Endometrium (tissue), 2 donors: ENCODE results near the gene SIN3B.

ENCODE experiments used
- FAIRE-seq: peaks from 2 replicates; lab custom pipeline; 2012; peaks lifted over from hg19 to GRCh38; lab: Jason Lieb, UNC
- donor health status: control.
- donor health status: control.

Gene SIN3B

GRCh38 chr19:16911046-16911445 lies 81.8 kb downstream of the SIN3B start:
- FAIRE-seq: no peak

DNA sequence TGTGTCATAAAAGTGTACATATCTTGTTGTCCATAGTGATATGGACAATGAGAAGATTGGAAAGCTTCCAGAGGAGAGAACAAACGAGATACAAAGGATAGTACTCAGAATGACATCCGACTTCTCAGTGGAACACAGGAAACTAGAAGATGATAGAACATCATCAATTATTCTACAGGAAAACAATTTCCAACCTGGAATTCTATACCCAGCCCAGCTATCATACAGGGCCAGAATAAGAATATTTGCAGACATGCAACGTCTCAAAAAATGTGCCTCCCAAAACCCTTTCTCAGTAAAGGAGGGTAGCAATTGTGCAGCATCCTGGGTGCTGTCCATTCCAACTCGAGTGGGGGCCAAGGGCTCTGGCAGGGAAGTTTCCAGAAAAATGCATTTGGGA lies 83.6 kb downstream of the SIN3B start:
- FAIRE-seq: no peak

DNA sequence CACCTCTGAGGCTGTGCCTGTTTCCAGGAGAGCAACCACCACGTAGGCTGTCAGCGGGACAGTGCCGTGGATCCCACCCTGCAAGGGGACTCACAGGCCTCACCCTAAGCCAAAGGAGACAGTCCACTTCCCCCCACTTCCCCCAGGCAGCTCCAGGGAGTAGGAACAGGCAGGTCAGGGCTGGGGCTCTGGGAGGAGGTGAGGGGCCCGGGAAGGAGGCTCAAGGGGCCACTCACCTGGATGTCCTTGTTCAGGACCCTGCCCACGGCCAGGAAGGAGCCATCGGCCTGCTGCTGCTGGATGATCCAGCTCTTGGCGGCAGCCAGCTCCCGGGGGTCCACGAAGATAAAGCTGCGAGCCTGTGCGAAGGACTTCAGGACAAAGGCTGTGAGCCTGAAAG lies 85.2 kb downstream of the SIN3B start:
- no peak for FAIRE-seq

DNA sequence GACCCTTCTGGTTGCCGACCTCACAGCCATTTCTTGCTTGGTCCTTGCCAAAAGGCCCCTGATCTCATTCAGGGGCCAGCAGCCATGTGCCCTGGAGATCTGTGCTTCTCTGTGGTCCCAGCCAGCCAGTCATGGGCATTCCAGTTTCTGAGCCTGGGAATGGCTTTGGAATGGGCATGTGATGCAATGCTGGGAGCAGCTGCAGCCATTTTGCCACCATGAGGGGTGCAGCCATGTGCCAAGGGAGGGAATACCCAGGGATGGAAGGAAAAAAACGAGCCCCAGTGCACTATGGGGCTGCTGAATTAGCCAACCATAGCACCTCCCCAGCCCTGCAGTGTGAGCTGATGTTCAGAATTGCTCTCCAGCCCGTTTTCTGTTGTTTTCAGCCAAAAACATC lies 85.9 kb downstream of the SIN3B start:
- no peak for FAIRE-seq

DNA sequence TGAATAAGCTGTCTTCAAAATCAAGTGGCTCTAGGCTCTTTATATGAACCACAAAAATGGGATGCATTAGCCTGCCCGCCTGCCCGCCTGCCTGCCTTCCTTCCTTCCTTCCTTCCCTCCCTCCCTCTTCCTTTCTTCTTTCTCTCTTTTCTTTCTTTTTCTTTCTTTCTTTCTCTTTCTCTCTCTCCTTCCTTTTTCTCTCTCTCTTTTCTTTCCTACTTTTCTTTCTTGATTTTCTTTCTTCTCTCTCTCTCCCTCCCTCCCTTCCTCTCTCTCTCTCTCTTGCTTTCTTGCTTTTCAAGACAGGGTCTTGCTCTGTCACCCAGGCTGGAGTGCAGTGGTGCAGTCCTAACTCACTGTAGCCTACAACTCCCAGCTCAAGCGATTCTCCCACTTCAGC lies 86.5 kb downstream of the SIN3B start:
- FAIRE-seq: no peak

DNA sequence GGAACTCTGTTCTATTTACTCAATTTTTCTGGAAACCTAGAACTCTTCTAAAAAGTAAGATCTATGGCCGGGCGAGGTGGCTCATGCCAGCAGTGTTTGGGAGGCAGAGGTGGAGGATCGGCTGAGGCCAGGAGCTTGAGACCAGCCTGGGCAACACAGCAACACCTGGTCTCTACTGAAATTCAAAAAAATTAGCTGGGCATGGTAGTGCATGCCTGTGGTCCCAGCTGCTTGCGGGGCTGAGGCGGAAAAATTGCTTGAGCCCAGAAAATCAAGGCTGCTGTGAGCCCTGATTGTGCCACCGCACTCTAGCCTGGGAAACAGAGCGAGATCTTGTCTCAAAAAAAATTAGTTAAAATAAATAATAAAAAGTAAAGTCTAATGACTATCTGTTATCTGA lies 88.2 kb downstream of the SIN3B start:
- FAIRE-seq: no peak

DNA sequence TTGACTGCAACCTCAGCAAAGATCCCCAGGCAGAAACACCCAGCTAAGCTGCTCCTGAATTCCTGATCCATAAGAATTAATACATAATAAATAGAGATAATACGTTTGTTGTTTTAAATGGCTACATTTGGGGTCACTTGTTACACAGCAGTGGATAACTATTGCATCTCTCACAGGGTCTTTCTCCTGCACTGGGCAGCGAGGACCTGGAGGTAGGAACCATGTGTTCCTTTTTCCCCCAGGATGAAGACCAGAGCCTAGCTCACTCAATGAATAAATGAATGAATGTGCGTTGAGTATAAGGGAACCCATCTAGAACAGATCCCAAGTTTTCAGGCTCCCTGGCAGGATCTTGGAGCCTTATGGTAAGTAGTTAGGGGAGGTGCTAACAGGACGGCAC lies 90.3 kb downstream of the SIN3B start:
- FAIRE-seq: no peak

GRCh38 chr19:16920816-16921529 lies 91.8 kb downstream of the SIN3B start:
- no peak for FAIRE-seq

DNA sequence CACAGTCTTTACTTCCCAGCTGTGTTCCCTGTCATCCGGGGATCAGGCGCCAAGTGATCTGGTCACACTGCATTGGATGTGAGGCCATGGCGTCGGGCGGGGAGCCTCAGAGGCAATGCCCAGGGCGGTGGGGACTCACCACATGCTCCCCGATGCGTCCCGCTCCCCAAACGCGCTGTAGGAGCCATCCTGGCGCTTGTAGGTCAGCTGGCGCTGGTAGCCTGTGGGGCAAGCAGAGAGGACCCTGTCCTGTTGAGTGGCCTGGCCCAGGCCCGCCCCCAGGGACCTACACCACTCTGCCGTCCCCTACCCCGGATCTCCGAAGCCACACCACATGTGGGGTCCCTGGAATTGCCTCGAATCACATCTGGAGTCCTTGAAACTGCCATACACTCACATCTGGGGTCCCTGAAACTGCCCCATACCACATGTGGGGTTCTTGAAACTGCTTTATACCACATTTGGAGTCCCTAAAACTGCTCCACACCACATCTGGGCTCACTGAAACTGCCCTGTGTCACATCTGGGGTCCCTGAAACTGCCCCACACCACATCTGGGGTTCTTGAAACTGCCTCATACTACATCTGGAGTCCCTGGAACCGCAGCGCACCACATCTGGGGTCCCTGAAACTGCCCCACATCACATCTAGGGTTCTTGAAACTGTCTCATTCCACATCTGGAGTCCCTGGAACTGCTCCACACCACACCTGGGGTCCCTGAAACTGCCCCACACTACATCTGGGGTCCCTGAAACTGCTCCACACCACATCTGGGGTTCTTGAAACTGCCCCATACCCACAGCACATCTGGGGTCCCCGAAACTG lies 92.8 kb downstream of the SIN3B start:
- FAIRE-seq: no peak

- FAIRE-seq: no peak
These were observed 93.4 kb downstream of the SIN3B start for GRCh38 chr19:16922592-16922934.

DNA sequence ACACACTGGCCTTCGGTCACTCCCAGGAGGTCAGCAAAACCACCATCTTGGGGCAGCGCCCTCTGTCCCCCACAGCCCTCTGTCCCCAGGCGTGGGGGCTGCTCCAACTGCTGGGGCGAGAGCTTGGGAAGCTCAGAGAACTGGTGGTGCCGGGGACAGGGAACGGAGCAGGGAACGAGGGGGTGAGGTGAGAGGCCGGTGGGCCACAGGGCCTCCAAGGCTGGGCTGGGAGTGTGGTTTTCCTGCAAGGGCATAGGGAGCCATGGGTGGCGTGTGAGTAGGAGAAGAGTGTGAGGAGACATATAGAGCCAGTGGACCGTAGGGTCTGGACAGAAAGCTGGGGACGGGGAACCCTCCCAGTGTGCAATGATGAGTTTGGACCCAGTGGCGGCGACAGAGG lies 93.8 kb downstream of the SIN3B start:
- no peak for FAIRE-seq

DNA sequence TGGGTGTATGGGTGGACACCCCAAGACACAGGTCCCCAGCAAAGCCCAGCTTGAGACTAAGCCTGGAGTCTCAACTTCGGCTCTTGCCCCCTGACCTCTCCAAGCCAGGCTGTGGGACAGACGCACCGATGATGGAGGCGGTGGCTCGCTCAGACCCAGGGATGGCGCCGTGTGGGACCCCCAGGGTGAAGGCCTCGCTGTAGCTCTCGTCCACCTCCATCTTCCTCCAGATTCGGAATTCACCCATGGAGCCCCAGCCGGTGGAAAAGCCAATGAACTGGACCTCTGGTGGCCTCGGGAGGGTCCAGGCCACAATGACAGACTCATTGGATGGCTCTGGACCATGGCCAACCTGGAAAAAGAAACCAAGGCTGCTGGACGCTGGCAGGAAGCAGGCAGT lies 98.7 kb downstream of the SIN3B start:
- no peak for FAIRE-seq

DNA sequence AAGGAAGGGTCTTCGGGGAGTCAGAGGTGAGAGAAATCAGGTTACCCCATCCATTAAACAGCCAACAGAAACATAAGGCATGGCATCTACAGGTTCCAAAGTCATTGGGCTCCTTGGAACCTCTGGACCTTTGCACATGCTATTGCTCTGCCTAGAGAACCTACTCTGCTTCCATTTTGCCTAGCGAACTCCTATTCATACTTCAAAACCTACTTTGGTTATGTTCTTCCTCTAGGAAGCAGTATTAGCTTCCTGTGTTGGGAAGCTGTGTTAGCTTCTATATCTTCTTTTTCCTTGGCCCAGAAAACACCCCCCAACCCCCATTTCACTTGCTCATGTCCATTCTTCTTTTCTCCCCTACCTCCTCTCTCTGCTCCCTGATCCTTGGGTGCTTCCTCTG lies 99.2 kb downstream of the SIN3B start:
- no peak for FAIRE-seq

GRCh38 chr19:16928916-16929315 lies 99.7 kb downstream of the SIN3B start:
- no peak for FAIRE-seq
